ENCODE measurements around the gene SOS1.

- TF ChIP-seq POLR2AphosphoS5 (IDR thresholded peaks at IDR 0.05; ENCODE audit: low read depth, low read length) (no peak), CTCF (IDR thresholded peaks at IDR 0.05) (no peak), TCF7L2 (IDR thresholded peaks at IDR 0.05; ENCODE audit: low read depth, low read length) (no peak), SIN3A (IDR thresholded peaks at IDR 0.05; ENCODE audit: borderline replicate concordance, insufficient read depth, low read depth, low read length) (no peak)
- TF ChIP-seq, protein P1, sequence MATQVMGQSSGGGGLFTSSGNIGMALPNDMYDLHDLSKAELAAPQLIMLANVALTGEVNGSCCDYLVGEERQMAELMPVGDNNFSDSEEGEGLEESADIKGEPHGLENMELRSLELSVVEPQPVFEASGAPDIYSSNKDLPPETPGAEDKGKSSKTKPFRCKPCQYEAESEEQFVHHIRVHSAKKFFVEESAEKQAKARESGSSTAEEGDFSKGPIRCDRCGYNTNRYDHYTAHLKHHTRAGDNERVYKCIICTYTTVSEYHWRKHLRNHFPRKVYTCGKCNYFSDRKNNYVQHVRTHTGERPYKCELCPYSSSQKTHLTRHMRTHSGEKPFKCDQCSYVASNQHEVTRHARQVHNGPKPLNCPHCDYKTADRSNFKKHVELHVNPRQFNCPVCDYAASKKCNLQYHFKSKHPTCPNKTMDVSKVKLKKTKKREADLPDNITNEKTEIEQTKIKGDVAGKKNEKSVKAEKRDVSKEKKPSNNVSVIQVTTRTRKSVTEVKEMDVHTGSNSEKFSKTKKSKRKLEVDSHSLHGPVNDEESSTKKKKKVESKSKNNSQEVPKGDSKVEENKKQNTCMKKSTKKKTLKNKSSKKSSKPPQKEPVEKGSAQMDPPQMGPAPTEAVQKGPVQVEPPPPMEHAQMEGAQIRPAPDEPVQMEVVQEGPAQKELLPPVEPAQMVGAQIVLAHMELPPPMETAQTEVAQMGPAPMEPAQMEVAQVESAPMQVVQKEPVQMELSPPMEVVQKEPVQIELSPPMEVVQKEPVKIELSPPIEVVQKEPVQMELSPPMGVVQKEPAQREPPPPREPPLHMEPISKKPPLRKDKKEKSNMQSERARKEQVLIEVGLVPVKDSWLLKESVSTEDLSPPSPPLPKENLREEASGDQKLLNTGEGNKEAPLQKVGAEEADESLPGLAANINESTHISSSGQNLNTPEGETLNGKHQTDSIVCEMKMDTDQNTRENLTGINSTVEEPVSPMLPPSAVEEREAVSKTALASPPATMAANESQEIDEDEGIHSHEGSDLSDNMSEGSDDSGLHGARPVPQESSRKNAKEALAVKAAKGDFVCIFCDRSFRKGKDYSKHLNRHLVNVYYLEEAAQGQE (IDR thresholded peaks at IDR 0.05; ENCODE audit: insufficient read depth in 1 of 2, low read depth in 2 of 2, low read length in 1 of 2), result no peak
Measured at GRCh38 chr2:39128919-39129391, 8.1 kb upstream of the SOS1 start.

All from Panc1 (cell line).